Lower lobe of right lung (tissue), 2 donors: ENCODE measurements around the gene TAF1C. TPM values are rescaled to one million over a fixed set of nuclear protein-coding genes. Genes with fewer than 3 reads are reported as not detected.
A peak's percentile ranks its signal among the peaks of the same experiment; 100 is the strongest.

Experiments used
- ATAC-seq, 2 donors: fragments of 200-7000 bp; cut with Tn5 transposase; one replicate each; pipeline ENCODE4 v1.9.1; 2020 to 2022; ENCODE audit warnings: mild to moderate bottlenecking in 2 of 2, moderate library complexity in 2 of 2
- DNase-seq: peaks from one replicate; pipeline ENCODE4 v3.0.0-alpha.2; 2020
- H3K27ac ChIP-seq: fragments of 200-600 bp; one replicate; pipeline ENCODE4 v1.8.0; 2022
- H3K27me3 ChIP-seq: fragments of 200-600 bp; one replicate; pipeline ENCODE4 v1.8.0; 2022; ENCODE audit warnings: low read depth
- H3K36me3 ChIP-seq: fragments of 200-600 bp; one replicate; pipeline ENCODE4 v1.8.0; 2022; ENCODE audit warnings: mild to moderate bottlenecking
- H3K4me1 ChIP-seq: fragments of 200-600 bp; one replicate; pipeline ENCODE4 v1.8.0; 2022
- H3K4me3 ChIP-seq: fragments of 200-600 bp; one replicate; pipeline ENCODE4 v1.8.0; 2022; ENCODE audit warnings: mild to moderate bottlenecking
- H3K9me3 ChIP-seq: fragments of 200-600 bp; one replicate; pipeline ENCODE4 v1.8.0; 2022
- CTCF ChIP-seq: fragments of 200-600 bp; IDR thresholded peaks from one replicate; pipeline ENCODE4 v1.8.0; 2022; ENCODE audit warnings: antibody characterized with exemption, mild to moderate bottlenecking
- intact Hi-C: fragments of 100-400 bp; cut with DNase I; formaldehyde crosslinking; loops from one replicate; pipeline ENCODE4 v1.11.0; 2022
- total RNA-seq: library from RNA; stranded (reverse); fragmentation: NEBNext Ultra II Directional; extraction: Animal tissue kit (Norgen Biotek cat#: 25700); gene quantifications from one replicate; pipeline ENCODE4 v1.2.1, GENCODE V29; 2021
- donor health status: DM: no; HTN: yes; CAD: no; lungs with severe emphysema.

Gene TAF1C
- total RNA-seq, 1 donor from 2014 or later, result 60.6 TPM

DNA sequence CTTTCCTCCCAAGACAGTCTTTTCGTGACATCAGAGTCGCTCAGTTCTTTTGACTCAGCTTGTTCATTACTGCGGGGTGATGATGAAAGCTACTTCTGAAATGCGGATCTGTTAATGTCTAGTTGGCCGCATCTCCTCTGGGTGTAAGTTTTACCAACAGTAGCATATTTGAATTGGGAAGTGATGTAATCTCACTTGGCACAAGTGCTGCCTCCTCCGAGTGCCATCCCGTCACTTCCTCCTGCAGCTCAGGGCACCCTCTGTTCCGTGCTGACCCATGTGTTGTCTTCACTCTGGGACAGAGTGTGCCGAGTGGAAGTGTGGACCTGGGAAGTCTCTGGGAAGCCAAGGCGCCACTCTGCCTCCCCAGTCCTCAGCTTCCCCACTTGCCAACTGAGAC is 13.0 kb upstream of the TAF1C start:
- Histone ChIP-seq H3K27ac (peak overlapping the region; percentile 5), H3K4me1 (no peaks in the 10 kb centered on the region), H3K4me3 (no peak overlapping the region), H3K36me3 (no peaks in the 10 kb centered on the region), H3K9me3 (no peaks in the 10 kb centered on the region), H3K27me3 (peaks cover 11% of the 10 kb centered on the region)
- ATAC-seq, result peak; percentile 76 to 80
- DNase-seq, result peak; percentile 70
- intact Hi-C loops, result no loop called here
- no peak for TF ChIP-seq CTCF

DNA sequence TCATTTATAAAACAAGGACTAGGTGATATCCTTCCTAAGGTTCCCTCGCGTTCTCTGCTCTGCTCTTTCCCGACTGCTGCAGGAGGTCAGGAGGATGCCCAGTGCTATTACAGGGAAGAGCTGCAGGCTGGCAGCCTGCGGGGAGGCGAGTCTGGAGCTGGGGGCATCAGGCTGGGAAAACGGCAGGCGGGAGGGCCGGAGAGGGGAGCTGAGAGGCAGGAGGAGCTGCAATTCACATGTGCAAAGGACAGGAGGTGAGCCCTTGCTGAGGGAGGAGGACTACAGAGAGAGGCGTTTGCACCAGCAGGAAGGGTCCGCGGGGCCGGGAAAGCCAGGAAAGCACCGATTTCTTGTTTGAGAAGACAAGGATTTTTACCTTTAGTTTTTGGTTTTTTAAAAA is 12.2 kb upstream of the TAF1C start:
- Histone ChIP-seq H3K27me3 (peaks cover 15% of the 10 kb centered on the region), H3K27ac (no peak overlapping the region), H3K4me3 (no peak overlapping the region), H3K4me1 (no peaks in the 10 kb centered on the region), H3K36me3 (no peaks in the 10 kb centered on the region), H3K9me3 (no peaks in the 10 kb centered on the region)
- TF ChIP-seq CTCF, result no peak
- intact Hi-C loops, result no loop called here
- no peak for ATAC-seq
- no peak for DNase-seq

DNA sequence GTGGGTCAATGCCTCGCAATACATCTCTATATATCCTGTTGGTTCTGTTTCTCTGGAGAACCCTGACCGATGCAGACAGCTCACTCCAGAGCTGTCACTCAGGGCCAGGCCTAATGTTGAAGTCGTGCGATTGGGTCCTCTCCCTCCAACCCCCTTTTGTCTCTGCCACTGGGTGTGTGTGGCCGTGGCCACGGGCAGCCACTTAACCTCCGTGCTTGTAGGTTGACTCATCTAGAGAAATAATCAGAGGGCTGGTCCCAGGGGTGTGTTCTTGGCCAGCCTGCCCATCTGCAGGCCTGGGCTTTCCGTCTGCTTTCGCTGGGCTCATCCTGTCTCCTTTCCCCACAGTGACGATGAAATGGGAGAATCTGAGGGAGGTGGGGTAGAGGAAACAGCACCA is 11.5 kb upstream of the TAF1C start:
- Histone ChIP-seq H3K4me1 (no peaks in the 10 kb centered on the region), H3K27me3 (peaks cover 15% of the 10 kb centered on the region), H3K9me3 (no peaks in the 10 kb centered on the region), H3K27ac (no peak overlapping the region), H3K36me3 (no peaks in the 10 kb centered on the region), H3K4me3 (no peak overlapping the region)
- TF ChIP-seq CTCF, result no peak
- ATAC-seq (no peak), DNase-seq (no peak)
- intact Hi-C loops, result no loop called here

DNA sequence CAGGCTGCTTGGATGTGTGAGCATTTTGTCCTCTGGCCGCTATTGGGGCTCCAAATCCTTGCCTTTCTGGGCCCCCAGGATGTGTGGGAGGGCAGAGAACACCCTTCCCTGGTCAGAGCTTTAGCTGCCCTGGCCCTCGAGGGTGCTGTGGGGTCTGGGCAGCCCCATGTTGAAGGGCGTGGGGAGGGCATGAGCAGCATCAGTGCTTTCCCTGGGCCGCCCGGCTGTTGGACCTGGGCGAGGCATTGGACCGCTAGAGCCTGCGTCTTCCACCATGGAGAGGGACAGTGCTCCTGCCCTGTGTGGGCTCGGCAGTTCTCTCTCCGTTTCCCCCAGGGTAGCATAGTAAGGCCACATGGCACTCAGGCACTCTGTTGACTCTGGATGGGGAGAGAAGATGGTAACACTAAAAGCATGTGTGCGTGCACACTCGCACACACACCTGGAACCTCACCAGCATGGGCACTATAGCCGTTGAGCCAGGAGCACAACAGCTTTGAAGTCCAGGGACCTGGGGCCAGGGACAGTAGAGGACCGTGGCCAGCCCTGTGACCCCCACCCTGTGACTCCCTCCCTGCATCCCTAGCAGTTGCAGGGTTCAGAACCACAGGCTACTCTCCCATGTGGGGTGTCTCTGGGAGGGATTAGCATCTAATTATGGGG is 10.7 kb upstream of the TAF1C start:
- Histone ChIP-seq H3K4me3 (no peak overlapping the region), H3K4me1 (no peaks in the 10 kb centered on the region), H3K36me3 (no peaks in the 10 kb centered on the region), H3K27ac (no peak overlapping the region), H3K27me3 (peaks cover 15% of the 10 kb centered on the region), H3K9me3 (no peaks in the 10 kb centered on the region)
- no peak for TF ChIP-seq CTCF
- DNase-seq (no peak), ATAC-seq (no peak)
- intact Hi-C loops, result no loop called here

GRCh38 chr16:84196727-84197394 is 10.0 kb upstream of the TAF1C start:
- TF ChIP-seq CTCF, result no peak

More at GRCh38 chr16:84196727-84197394, 10.0 kb upstream of the TAF1C start:
- no peak for ATAC-seq
- Histone ChIP-seq H3K9me3 (no peaks in the 10 kb centered on the region), H3K27me3 (peaks cover 15% of the 10 kb centered on the region), H3K36me3 (no peaks in the 10 kb centered on the region), H3K4me3 (no peak overlapping the region), H3K27ac (no peak overlapping the region), H3K4me1 (no peaks in the 10 kb centered on the region)
- DNase-seq, result no peak
- intact Hi-C loops, result no loop called here
